ENCODE data around the gene DHPS. TPM values are rescaled to one million over a fixed set of nuclear protein-coding genes. Genes with fewer than 3 reads are reported as not detected.

DHPS gene
- total RNA-seq, 4 donors from 2014 or later = 77.3 to 122 (median 92.1) TPM

GRCh38 chr19:12652219-12652618, 29.5 kb downstream of the DHPS start:
- Histone ChIP-seq H3K27ac (no peak overlapping the region), H3K4me3 (no peak overlapping the region), H3K4me1 (peaks cover 0 to 17% (median 10%) of the 10 kb centered on the region in 3 donors), H3K36me3 (peaks cover 0 to 54% of the 10 kb centered on the region in 2 donors), H3K27me3 (no peaks in the 10 kb centered on the region), H3K9me3 (no peaks in the 10 kb centered on the region)
- TF ChIP-seq EP300 (IDR thresholded peaks at IDR 0.05) (no peak), POLR2A (IDR thresholded peaks at IDR 0.05) (no peak), CTCF (IDR thresholded peaks at IDR 0.05) (no peak), POLR2AphosphoS5 (IDR thresholded peaks at IDR 0.05) (no peak)
- WGBS, 2 donors (ENCODE audit: low coverage in 1 of 2) = 90 to 92% methylated on average over 3 to 5 of the region's 6 CpGs
- ATAC-seq = no peak

DNA sequence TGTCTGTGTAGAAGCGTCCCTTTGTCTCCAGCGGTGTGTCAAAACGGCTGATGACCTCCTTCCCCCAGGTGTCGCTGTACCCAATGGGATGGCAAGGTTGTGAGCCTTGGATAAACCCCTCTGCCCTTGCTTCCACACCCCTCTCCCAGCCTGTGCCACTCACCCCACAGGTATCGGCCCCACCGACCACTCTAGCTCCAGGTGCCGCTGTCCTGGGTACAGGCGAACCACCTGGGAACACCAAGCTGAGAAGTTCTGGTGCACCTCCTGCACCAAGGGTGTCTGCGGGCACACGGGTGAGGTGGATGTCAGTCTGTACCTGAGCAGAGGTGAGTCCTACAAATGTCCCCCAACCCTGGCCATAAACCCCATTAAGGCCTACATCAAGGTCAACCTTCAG, 31.7 kb downstream of the DHPS start:
- 100% methylated on average over 2 of the region's 10 CpGs; no CpG with 5 or more reads in 1 of the 2 donors for WGBS, 2 donors (ENCODE audit: low coverage in 1 of 2)
- Histone ChIP-seq H3K27me3 (no peaks in the 10 kb centered on the region), H3K4me1 (peaks cover 0 to 19% (median 10%) of the 10 kb centered on the region in 3 donors), H3K36me3 (peaks cover 0 to 31% of the 10 kb centered on the region in 2 donors), H3K4me3 (no peak overlapping the region), H3K27ac (no peak overlapping the region), H3K9me3 (no peaks in the 10 kb centered on the region)
- no peak for ATAC-seq
- TF ChIP-seq POLR2A (IDR thresholded peaks at IDR 0.05) (no peak), EP300 (IDR thresholded peaks at IDR 0.05) (no peak), CTCF (IDR thresholded peaks at IDR 0.05) (no peak), POLR2AphosphoS5 (IDR thresholded peaks at IDR 0.05) (no peak)

GRCh38 chr19:12648088-12648487, 33.6 kb downstream of the DHPS start:
- no peak for TF ChIP-seq POLR2A (IDR thresholded peaks at IDR 0.05)
- TF ChIP-seq POLR2AphosphoS5 (IDR thresholded peaks at IDR 0.05) = no peak
- no peak for TF ChIP-seq EP300 (IDR thresholded peaks at IDR 0.05)
- TF ChIP-seq CTCF (IDR thresholded peaks at IDR 0.05) = peak in 2 of 4 experiments; percentile 16 to 56
- H3K27me3 ChIP-seq = no peaks in the 10 kb centered on the region
- H3K9me3 ChIP-seq = no peaks in the 10 kb centered on the region
- 18% methylated on average over 13 of the region's 29 CpGs; no CpG with 5 or more reads in 1 of the 2 donors for WGBS, 2 donors (ENCODE audit: low coverage in 1 of 2)
- peak; percentile 51 for ATAC-seq
- peaks cover 0 to 16% of the 10 kb centered on the region in 2 donors for H3K36me3 ChIP-seq
- H3K4me1 ChIP-seq = peaks cover 0 to 19% (median 10%) of the 10 kb centered on the region in 3 donors
- peak overlapping the region; percentile 37 to 48 for H3K4me3 ChIP-seq
- H3K27ac ChIP-seq = peak overlapping the region in 1 of 4 donors; percentile 41

DNA sequence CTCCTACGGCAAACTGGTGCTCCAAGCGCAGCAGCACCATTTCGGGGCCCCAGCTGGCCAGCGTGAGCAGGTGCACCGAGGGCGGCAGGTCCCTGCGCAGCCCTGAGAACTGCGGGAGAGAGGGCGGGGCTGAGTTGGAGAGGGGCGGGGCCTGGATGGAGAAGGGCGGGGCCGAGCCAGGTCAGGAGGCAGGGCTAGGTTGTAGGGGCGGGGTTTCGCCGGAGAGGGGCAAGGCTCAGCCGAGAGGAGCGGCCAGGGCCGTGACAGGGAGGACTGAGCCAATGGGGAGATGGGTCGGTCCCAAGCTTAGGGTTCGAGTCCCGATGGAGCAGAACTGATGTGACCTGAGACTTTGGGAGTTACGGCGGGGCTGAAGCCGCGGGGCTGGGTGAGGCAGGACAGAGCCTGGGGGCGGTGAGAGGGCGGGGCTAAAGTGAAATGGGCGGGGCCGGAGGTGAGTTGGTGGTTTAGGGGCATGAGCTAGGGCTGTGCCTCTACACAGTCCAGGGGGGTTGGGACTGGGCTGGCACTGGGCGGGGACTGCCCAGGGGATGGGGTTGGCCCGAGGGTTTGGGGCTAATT, 34.1 kb downstream of the DHPS start:
- peak overlapping the region in 2 of 4 donors; percentile 30 to 41 for H3K27ac ChIP-seq
- ATAC-seq = peak; percentile 94
- H3K4me3 ChIP-seq = peak overlapping the region; percentile 37 to 48
- no peak for TF ChIP-seq CTCF (IDR thresholded peaks at IDR 0.05)
- no peak for TF ChIP-seq EP300 (IDR thresholded peaks at IDR 0.05)
- TF ChIP-seq POLR2AphosphoS5 (IDR thresholded peaks at IDR 0.05) = no peak
- TF ChIP-seq POLR2A (IDR thresholded peaks at IDR 0.05) = no peak
- WGBS, 2 donors (ENCODE audit: low coverage in 1 of 2) = 5% methylated on average over 26 of the region's 31 CpGs; no CpG with 5 or more reads in 1 of the 2 donors
- no peaks in the 10 kb centered on the region for H3K27me3 ChIP-seq
- H3K36me3 ChIP-seq = peaks cover 0 to 16% of the 10 kb centered on the region in 2 donors
- H3K9me3 ChIP-seq = no peaks in the 10 kb centered on the region
- H3K4me1 ChIP-seq = peaks cover 0 to 19% (median 10%) of the 10 kb centered on the region in 3 donors

DNA sequence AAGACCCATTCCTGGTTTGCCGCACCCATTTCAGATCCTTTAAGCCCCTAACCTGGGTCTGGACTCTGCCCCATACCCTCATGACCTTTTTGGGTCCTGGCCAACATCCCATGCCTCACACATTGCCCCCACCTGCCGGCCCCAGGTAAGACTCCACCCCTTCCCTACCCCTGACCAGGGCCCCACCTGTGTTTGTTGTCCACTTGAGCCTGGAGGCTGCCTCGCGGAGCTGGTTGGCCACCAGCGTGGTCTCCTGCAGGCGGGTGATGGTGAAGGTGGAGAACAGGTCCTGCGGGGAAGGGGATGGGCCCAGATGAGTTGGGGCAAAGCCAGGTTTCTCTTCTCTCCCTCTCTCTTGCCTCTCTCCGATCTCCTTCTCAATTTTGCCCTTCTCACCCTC, 34.6 kb downstream of the DHPS start:
- no peaks in the 10 kb centered on the region for H3K27me3 ChIP-seq
- no peak for ATAC-seq
- no peaks in the 10 kb centered on the region for H3K9me3 ChIP-seq
- no peak overlapping the region for H3K27ac ChIP-seq
- peaks cover 0 to 11% of the 10 kb centered on the region in 2 donors for H3K36me3 ChIP-seq
- H3K4me1 ChIP-seq = peaks cover 0 to 19% (median 10%) of the 10 kb centered on the region in 3 donors
- no peak for TF ChIP-seq POLR2A (IDR thresholded peaks at IDR 0.05)
- no peak for TF ChIP-seq POLR2AphosphoS5 (IDR thresholded peaks at IDR 0.05)
- no peak for TF ChIP-seq EP300 (IDR thresholded peaks at IDR 0.05)
- no peak for TF ChIP-seq CTCF (IDR thresholded peaks at IDR 0.05)
- 68 to 100% methylated on average over 1 to 3 of the region's 8 CpGs for WGBS, 2 donors (ENCODE audit: low coverage in 1 of 2)
- H3K4me3 ChIP-seq = no peak overlapping the region

All from gastroesophageal sphincter (tissue), 4 donors.